ACC112 (cell line): Measurements from ENCODE around the gene ATP2B2.

Experiments
- H2AFZ ChIP-seq: fragments of 200-600 bp; sonication (generic); one replicate; pipeline ENCODE4 v1.6.0; 2017; ENCODE audit warnings: antibody characterized with exemption, low read length; ENCODE audit not compliant: unreplicated experiment
- H3K27ac ChIP-seq: fragments of 200-600 bp; sonication (generic); 2 replicates; pipeline ENCODE4 v1.5.1; 2014; ENCODE audit warnings: low read depth, mild to moderate bottlenecking, antibody characterized with exemption, low read length, moderate library complexity
- H3K27me3 ChIP-seq: fragments of 200-600 bp; sonication (generic); 2 replicates; pipeline ENCODE4 v1.6.1; 2014; ENCODE audit warnings: mild to moderate bottlenecking, antibody characterized with exemption, low read length, moderate library complexity, mixed read lengths; ENCODE audit not compliant: insufficient read depth
- H3K36me3 ChIP-seq: fragments of 200-600 bp; sonication (generic); 2 replicates; pipeline ENCODE4 v1.6.1; 2016; ENCODE audit warnings: mild to moderate bottlenecking, antibody characterized with exemption, low read length, moderate library complexity, mixed read lengths; ENCODE audit not compliant: insufficient read depth
- H3K4me1 ChIP-seq: fragments of 200-600 bp; sonication (generic); one replicate; pipeline ENCODE4 v1.6.1; 2016; ENCODE audit warnings: low read length, mixed read lengths; ENCODE audit not compliant: insufficient read depth, unreplicated experiment, control insufficient read depth
- H3K4me3 ChIP-seq: fragments of 200-600 bp; sonication (generic); 2 replicates; pipeline ENCODE4 v1.5.1; 2014; ENCODE audit warnings: mild to moderate bottlenecking, low read depth, low read length
- H3K79me2 ChIP-seq: fragments of 200-600 bp; sonication (generic); one replicate; pipeline ENCODE4 v1.6.0; 2016; ENCODE audit warnings: low read length; ENCODE audit not compliant: control insufficient read depth, unreplicated experiment, insufficient read depth

Gene ATP2B2

DNA sequence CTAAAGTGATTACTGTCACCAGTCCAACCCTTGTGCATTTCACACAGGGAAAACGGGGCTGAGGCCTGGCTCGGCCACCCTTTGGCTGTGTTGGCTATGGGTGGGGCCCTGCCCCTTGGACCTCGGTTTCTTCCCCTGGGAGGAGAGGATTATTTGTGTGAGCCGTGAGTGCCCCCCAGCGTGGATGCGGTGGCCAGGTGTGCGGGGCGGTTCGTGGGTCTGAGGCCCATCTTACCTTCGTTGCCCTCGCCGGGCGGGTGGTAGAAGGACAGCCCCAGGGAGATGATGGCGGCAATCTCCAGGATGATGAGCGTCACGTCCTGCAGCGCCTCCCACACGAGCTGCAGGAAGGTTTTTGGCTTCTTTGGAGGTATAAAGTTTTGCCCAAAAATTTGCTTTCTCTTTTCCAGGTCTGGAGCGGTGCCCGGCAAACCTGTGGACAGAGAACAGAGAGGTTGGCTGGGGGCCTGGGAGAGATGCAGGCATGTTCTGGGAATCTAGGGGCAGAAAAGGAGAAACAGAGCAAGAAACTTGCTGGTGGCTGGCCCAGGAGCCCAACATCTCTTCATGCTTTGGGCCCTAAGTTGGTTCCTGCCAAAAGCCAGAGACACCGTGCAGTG is 94.9 kb downstream of the ATP2B2 start:
- Histone ChIP-seq H3K79me2 (no peaks in the 10 kb centered on the region), H3K27me3 (peaks cover 21% of the 10 kb centered on the region; the same call in 1 of the 2 replicates), H3K36me3 (no peaks in the 10 kb centered on the region), H2AFZ (no peak overlapping the region), H3K4me3 (no peak overlapping the region), H3K27ac (no peak overlapping the region), H3K4me1 (no peaks in the 10 kb centered on the region)

DNA sequence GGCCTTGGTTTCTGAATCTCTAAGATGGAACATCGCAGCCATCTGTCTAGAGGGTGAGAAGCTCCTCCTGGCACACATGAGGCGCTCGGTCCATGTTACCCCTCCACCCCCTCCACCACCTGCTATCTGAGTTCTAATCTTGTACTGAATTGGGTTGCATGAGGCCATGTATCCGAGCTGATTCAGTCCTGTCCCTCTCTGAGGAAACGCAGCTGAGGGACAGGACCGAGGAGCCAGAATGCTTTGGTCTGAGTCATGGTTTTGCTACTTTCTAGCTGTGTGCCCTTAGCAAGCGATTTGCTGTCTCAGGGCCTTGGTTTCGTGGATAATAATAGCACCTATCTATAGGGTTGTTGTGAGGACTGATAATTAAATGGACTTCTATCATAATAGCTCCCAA is 96.7 kb downstream of the ATP2B2 start:
- Histone ChIP-seq H3K79me2 (no peaks in the 10 kb centered on the region), H3K27ac (no peak overlapping the region), H3K36me3 (no peaks in the 10 kb centered on the region), H2AFZ (no peak overlapping the region), H3K4me1 (no peaks in the 10 kb centered on the region), H3K4me3 (no peak overlapping the region), H3K27me3 (0 out of 2 replicates have a peak, but pooled peaks cover 7% of the 10 kb centered on the region)

DNA sequence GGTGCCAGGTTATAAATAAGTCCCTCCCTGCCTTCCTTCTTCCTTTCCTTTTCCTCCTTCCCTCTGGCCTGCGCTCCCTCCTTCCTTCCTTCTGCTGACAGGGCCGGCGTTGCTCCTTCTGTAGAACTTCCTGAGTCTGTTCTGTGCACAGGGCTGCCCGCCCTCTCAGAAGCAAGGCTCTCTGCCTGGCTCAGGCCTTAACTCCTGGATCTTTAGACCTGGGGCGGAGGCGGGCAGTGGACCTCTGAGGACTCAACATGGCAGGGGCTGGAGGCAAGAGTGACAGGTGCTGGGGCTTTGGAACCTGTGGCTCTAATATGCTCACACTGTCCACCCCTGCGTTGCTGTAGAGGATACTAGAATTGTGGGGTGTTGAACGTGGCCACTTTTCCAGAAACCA is 98.0 kb downstream of the ATP2B2 start:
- Histone ChIP-seq H3K4me1 (no peaks in the 10 kb centered on the region), H3K27me3 (no peaks in the 10 kb centered on the region)

DNA sequence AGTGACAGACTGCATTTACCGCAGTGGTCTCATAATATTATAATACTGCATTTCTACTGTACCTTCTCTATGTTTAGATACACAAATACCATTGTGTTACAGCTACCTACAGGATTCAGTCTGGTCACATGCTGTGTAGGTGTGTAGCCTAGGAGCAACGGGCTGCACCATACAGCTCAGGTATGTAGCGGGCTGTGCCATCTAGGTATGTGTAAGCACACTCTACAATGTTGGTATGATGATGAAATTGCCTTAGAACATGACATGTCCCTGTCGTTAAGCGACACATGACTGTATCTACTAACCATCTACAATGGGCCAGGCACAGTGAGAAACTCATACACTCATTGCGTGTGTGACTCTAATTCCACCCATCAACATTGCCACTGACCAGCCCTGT is 99.0 kb downstream of the ATP2B2 start:
- Histone ChIP-seq H3K79me2 (no peaks in the 10 kb centered on the region), H2AFZ (no peak overlapping the region), H3K27ac (no peak overlapping the region), H3K27me3 (no peaks in the 10 kb centered on the region), H3K36me3 (no peaks in the 10 kb centered on the region), H3K4me1 (no peaks in the 10 kb centered on the region), H3K4me3 (no peak overlapping the region)

More for the DNA sequence above, 98.0 kb downstream of the ATP2B2 start:
- Histone ChIP-seq H3K79me2 (no peaks in the 10 kb centered on the region), H3K4me3 (no peak overlapping the region), H3K36me3 (no peaks in the 10 kb centered on the region), H2AFZ (no peak overlapping the region), H3K27ac (no peak overlapping the region)

DNA sequence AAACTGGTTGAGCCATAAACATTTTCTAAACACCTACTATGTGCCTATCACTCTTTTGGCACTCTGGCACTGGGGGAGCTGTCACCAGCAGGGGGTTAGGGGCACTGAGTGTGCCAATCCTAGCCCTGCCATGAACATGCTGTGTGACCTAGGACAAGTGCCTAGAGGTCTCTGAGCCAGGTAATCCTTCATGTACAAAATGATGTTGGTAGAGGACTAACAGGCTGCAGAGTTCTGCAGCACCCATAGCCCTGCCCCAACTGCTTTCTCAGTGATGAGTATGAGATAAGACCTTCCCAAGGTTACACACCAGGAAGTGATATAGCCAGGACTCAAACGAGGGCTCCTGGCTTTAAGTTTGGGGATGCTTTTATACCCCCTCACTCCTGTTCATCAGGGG is 99.6 kb downstream of the ATP2B2 start:
- H3K4me1 ChIP-seq = no peaks in the 10 kb centered on the region
- H2AFZ ChIP-seq = no peak overlapping the region
- H3K27me3 ChIP-seq = no peaks in the 10 kb centered on the region
- no peak overlapping the region for H3K4me3 ChIP-seq
- H3K79me2 ChIP-seq = no peaks in the 10 kb centered on the region
- H3K27ac ChIP-seq = no peak overlapping the region
- no peaks in the 10 kb centered on the region for H3K36me3 ChIP-seq

DNA sequence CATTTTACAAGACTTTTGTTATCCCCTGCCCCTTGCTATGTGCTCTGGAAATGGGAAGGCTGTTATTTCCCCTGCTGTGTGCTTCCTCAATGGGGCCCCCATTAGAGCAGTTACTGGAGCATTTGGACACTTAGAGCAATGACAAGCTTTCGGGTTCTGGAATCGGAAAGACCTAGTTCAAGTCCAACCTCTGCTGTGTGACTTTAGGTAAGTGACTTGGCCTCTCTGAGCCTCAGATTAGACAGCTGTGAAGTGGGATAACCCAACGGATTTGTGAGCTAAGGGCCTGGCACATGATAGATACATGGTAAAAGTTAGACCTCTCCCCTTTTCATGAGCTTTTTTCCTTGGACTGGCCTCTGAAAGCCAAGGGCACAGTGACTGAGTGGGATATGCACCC is 100.5 kb downstream of the ATP2B2 start:
- Histone ChIP-seq H2AFZ (no peak overlapping the region), H3K4me1 (no peaks in the 10 kb centered on the region), H3K79me2 (no peaks in the 10 kb centered on the region), H3K27ac (no peak overlapping the region), H3K4me3 (no peak overlapping the region), H3K36me3 (no peaks in the 10 kb centered on the region), H3K27me3 (no peaks in the 10 kb centered on the region)

GRCh38 chr3:10404377-10404776 is 101.0 kb downstream of the ATP2B2 start:
- no peaks in the 10 kb centered on the region for H3K27me3 ChIP-seq
- H3K79me2 ChIP-seq = no peaks in the 10 kb centered on the region

GRCh38 chr3:10401990-10402761 is 103.2 kb downstream of the ATP2B2 start:
- Histone ChIP-seq H3K4me1 (no peaks in the 10 kb centered on the region), H3K4me3 (no peak overlapping the region), H3K79me2 (no peaks in the 10 kb centered on the region), H2AFZ (no peak overlapping the region), H3K27ac (no peak overlapping the region), H3K27me3 (no peaks in the 10 kb centered on the region), H3K36me3 (no peaks in the 10 kb centered on the region)

More at GRCh38 chr3:10404377-10404776, 101.0 kb downstream of the ATP2B2 start:
- no peak overlapping the region for H2AFZ ChIP-seq
- no peak overlapping the region for H3K4me3 ChIP-seq
- H3K36me3 ChIP-seq = no peaks in the 10 kb centered on the region
- H3K27ac ChIP-seq = no peak overlapping the region
- no peaks in the 10 kb centered on the region for H3K4me1 ChIP-seq

GRCh38 chr3:10400749-10401495 is 104.5 kb downstream of the ATP2B2 start:
- Histone ChIP-seq H3K4me3 (no peak overlapping the region), H2AFZ (no peak overlapping the region)

GRCh38 chr3:10400050-10400748 is 105.2 kb downstream of the ATP2B2 start:
- Histone ChIP-seq H2AFZ (no peak overlapping the region), H3K4me3 (no peak overlapping the region), H3K27me3 (no peaks in the 10 kb centered on the region), H3K27ac (no peak overlapping the region), H3K4me1 (no peaks in the 10 kb centered on the region), H3K79me2 (no peaks in the 10 kb centered on the region), H3K36me3 (no peaks in the 10 kb centered on the region)

More at GRCh38 chr3:10400749-10401495, 104.5 kb downstream of the ATP2B2 start:
- Histone ChIP-seq H3K4me1 (no peaks in the 10 kb centered on the region), H3K27me3 (no peaks in the 10 kb centered on the region), H3K36me3 (no peaks in the 10 kb centered on the region), H3K27ac (no peak overlapping the region), H3K79me2 (no peaks in the 10 kb centered on the region)
